HUES48 (cell line): ENCODE data around the gene SQSTM1.
A peak's percentile ranks its signal among the peaks of the same experiment; 100 is the strongest.

ENCODE experiments used
- H3K27ac ChIP-seq: one replicate; pipeline ENCODE4 v1.7.0; 2013; ENCODE audit warnings: low read depth, low read length, inconsistent platforms
- H3K27me3 ChIP-seq: 2 replicates; pipeline ENCODE4 v1.6.1; 2013; ENCODE audit warnings: mild to moderate bottlenecking, low read length; ENCODE audit not compliant: control insufficient read depth, insufficient read depth
- H3K36me3 ChIP-seq: 2 replicates; pipeline ENCODE4 v1.6.1; 2013; ENCODE audit warnings: low read length; ENCODE audit not compliant: control insufficient read depth, insufficient read depth
- H3K4me1 ChIP-seq: 2 replicates; pipeline ENCODE4 v1.6.1; 2013; ENCODE audit warnings: mild to moderate bottlenecking, low read length; ENCODE audit not compliant: control insufficient read depth, insufficient read depth
- H3K4me3 ChIP-seq: 2 replicates; pipeline ENCODE4 v1.5.1; 2013; ENCODE audit warnings: mild to moderate bottlenecking, low read depth, low read length
- H3K9ac ChIP-seq: 2 replicates; pipeline ENCODE4 v1.6.1; 2013; ENCODE audit warnings: mild to moderate bottlenecking, low read depth, low read length, moderate library complexity
- H3K9me3 ChIP-seq: 2 replicates; pipeline ENCODE4 v1.6.1; 2013; ENCODE audit warnings: low read length; ENCODE audit not compliant: control insufficient read depth, insufficient read depth

The SQSTM1 gene

DNA sequence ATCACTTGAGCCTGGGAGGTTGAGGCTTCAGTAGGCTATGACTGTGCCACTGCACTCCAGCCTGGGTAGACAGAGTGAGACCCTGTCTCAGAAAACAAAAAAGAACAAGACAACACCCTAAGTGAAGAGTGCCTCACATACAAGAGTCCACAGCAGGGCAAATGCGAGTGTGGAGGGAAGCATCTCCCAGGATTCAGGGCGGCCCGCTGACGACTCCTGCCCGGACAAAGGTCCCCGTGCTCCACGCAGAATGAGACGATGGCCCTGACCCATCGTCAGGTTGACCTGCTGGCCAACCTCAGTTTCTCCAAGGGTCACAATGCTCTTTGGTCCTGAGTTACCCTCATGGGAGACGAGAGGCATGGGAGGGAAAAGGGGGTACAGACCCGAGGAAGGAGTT, 19.6 kb downstream of the SQSTM1 start:
- Histone ChIP-seq H3K27ac (no peak overlapping the region), H3K4me3 (no peak overlapping the region), H3K27me3 (no peaks in the 10 kb centered on the region), H3K4me1 (no peaks in the 10 kb centered on the region), H3K36me3 (peaks cover 59% of the 10 kb centered on the region), H3K9me3 (no peaks in the 10 kb centered on the region; the same call in 1 of the 2 replicates), H3K9ac (no peak overlapping the region)

DNA sequence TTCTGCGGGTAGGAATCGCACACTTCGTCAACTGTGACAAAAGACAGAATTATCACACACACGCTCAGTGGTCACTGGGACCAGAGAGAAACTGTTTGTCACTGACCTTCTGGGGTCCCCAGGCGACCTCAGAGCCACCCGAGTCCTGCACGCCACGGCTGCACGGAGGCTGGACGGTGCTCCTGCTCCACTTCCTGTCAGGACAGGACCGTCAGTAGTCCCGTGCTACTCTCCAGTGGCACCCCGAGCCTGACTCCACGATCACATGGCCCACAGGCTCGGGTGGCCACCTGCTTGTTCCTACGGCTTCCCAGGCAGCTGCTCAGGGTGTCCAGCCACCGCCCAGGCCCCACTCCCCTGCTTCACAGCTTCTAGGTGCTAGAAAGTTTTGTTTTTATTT, 20.1 kb downstream of the SQSTM1 start:
- H3K4me3 ChIP-seq, result no peak overlapping the region
- peaks cover under 1% of the 10 kb centered on the region; the same call in 1 of the 2 replicates for H3K9me3 ChIP-seq
- no peaks in the 10 kb centered on the region for H3K27me3 ChIP-seq
- no peak overlapping the region for H3K27ac ChIP-seq
- H3K9ac ChIP-seq, result no peak overlapping the region
- no peaks in the 10 kb centered on the region for H3K4me1 ChIP-seq
- H3K36me3 ChIP-seq, result peaks cover 57% of the 10 kb centered on the region

DNA sequence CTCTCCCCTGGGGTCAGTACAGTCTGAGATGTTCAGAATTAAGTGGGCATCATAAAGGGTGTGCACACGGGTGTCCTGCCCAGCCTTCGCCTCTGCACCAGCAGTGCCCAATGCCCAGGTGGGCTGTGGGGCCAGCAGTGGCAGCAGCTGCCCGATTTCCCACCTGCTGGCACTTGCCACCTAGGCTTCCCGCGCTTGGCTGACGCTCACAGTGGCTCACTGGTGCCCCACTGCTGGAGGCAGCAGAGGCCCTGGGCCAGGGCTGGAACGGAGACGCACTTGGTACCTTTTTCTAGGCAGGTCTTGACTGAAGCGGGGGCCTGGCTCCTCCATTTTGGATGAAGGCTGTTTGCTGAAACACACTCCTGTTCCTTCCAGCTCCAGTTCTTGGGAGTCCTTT, 20.9 kb downstream of the SQSTM1 start:
- peaks cover 54% of the 10 kb centered on the region for H3K36me3 ChIP-seq

DNA sequence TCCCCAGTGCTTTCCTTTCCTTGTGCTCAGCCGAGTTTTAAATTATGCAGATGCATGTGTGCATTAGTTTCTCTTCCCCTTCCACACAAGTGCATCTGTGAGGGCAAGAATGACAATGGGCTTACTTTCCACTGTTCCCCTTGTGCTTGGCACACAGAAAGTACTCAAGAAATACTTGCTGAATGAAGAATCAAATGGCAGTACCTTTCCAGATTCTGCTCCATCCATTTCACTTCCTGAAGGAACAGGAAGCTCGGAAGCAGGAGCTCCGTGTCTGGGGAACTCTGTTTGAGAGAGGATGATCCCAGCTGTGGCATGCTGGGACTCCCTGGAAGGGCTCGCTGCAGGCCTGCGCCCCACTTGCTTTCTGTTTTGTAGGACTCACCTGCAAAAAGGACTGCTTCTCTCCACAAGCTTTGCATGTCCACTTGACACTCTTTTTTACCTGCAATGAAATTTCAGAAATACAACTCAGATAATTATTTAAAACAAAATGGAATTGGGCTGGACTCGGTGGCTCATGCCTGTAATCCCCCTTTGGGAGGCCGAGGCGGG, 32.4 kb downstream of the SQSTM1 start:
- Histone ChIP-seq H3K36me3 (peaks cover 40% of the 10 kb centered on the region), H3K27ac (no peak overlapping the region), H3K9ac (no peak overlapping the region)

More for the DNA sequence above, 20.9 kb downstream of the SQSTM1 start:
- H3K9ac ChIP-seq, result no peak overlapping the region
- no peaks in the 10 kb centered on the region for H3K27me3 ChIP-seq
- no peak overlapping the region for H3K4me3 ChIP-seq
- H3K9me3 ChIP-seq, result peaks cover 4% of the 10 kb centered on the region; the same call in 1 of the 2 replicates
- H3K4me1 ChIP-seq, result no peaks in the 10 kb centered on the region
- H3K27ac ChIP-seq, result no peak overlapping the region

DNA sequence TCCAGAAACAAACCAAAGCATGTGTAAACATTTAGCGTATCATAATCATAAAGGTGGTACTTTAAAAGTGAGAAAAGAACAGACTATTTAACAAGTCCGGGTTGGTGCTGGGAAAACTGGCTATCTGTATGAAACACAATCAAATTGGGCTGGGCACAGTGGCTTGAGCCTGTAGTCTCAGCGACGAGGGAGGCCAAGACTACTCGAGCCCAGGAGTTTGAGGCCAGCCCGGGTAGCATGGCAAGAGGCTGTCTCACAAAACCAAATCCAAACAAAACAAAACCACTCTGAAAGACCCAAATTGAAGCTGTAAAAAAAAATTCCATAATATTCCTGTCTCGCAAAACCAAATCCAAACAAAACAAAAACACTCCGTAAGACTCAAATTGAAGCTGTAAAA, 33.7 kb downstream of the SQSTM1 start:
- H3K4me3 ChIP-seq, result no peak overlapping the region
- no peak overlapping the region for H3K27ac ChIP-seq
- no peaks in the 10 kb centered on the region for H3K9me3 ChIP-seq
- no peak overlapping the region for H3K9ac ChIP-seq
- no peaks in the 10 kb centered on the region for H3K27me3 ChIP-seq
- H3K4me1 ChIP-seq, result no peaks in the 10 kb centered on the region
- peaks cover 31% of the 10 kb centered on the region for H3K36me3 ChIP-seq

More for the DNA sequence above, 32.4 kb downstream of the SQSTM1 start:
- H3K9me3 ChIP-seq, result no peaks in the 10 kb centered on the region
- no peaks in the 10 kb centered on the region for H3K27me3 ChIP-seq
- no peaks in the 10 kb centered on the region for H3K4me1 ChIP-seq
- H3K4me3 ChIP-seq, result no peak overlapping the region

DNA sequence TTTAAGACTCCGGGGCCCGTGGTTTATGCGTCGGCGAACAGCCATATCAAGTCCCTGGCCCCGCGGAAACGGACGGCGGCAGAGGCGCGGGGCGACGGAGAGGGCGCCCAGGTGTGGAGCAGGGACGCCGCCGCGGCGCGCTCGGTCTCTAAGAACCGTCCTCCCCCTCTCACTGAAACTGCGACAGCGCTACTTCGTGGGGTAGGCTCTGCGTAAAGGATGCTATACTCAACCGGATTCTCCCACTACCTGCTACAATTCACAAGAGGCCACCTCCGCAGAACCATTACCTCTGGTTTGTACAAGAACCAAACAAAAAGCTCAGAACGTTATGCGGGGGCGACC, 37.5 kb downstream of the SQSTM1 start:
- Histone ChIP-seq H3K9me3 (no peaks in the 10 kb centered on the region), H3K4me3 (peak overlapping the region; percentile 94), H3K27ac (peak overlapping the region; percentile 12), H3K36me3 (peaks cover 15% of the 10 kb centered on the region), H3K4me1 (no peaks in the 10 kb centered on the region; the same call in 1 of the 2 replicates), H3K9ac (peak overlapping the region; percentile 5; the same call in 1 of the 2 replicates), H3K27me3 (no peaks in the 10 kb centered on the region)

DNA sequence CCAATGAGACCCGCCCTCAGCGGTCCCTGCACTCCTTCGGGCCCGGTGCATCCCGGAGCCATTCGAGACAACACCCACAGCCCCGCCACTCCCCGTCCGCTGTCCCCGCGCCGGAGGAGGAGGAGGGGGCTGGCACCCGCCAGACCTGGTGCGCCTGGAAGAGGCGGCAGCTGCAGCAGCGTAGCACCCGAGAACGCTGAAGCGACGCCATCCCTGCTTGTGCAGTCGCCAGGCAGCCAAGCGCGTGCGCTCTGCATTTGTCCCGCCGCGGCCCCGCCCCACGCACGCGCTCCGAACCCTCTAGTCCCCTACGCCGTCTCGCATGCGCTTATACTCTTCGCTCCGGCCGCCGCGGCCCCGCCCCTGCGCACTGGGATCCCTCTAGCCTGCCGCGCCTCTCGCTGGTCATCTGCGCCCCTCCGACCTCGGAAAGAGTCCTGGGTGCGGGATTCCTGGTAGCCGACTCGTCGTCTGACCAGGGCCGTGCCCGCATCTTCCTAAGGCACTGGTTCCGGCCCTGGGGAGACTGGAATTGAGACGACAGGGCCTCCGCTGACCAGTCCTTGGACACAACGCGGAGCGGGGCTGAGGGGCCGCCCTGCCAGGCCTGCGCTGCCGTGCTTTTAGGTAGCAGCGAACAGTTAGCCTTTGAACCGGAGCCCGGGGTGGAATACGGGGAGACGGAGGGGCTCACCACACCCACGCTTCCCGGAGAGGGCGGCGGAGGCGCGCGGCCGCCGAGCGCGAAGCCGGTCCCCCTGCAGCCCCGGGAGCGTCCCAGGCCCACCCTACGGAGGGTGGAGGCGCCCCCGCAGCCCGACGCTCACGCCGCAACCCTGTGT, 38.1 kb downstream of the SQSTM1 start, which contains the start of gene MRNIP:
MRNIP (minus strand) TSS at position 232 of the 842 bp plus-strand sequence; CDS start at position 211, 21 bp downstream.
- H3K27me3 ChIP-seq, result no peaks in the 10 kb centered on the region
- peak within 1 kb of the TSS; percentile 64 for H3K27ac ChIP-seq
- no peaks in the 10 kb centered on the region; the same call in 1 of the 2 replicates for H3K4me1 ChIP-seq
- peak within 1 kb of the TSS; percentile 94 for H3K4me3 ChIP-seq
- H3K9ac ChIP-seq, result peak within 1 kb of the TSS; percentile 68
- H3K9me3 ChIP-seq, result no peaks in the 10 kb centered on the region
- peaks cover 20% of the 10 kb centered on the region for H3K36me3 ChIP-seq

DNA sequence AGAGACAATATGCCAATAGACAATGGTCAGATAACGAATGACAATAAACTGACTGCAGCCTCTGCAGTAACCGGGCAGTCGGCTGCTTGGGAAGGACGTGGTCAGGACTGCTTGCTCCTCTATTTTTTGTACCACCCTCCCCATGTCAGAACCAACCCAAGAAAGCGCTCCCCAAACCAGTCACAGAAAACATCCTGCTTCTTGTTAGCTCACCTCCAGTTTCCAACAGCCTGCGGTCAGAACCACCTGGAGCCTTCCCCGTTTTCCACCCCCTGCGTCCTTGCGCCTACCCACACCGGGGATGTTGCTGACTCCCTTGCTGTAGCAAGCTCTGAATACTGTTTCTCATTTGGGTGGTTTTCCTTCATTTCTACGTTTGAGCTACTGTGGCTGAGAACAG, 39.6 kb downstream of the SQSTM1 start:
- H3K4me3 ChIP-seq, result no peak overlapping the region
- peaks cover 32% of the 10 kb centered on the region for H3K36me3 ChIP-seq
- no peaks in the 10 kb centered on the region for H3K27me3 ChIP-seq
- H3K9me3 ChIP-seq, result no peaks in the 10 kb centered on the region
- H3K27ac ChIP-seq, result no peak overlapping the region
- H3K4me1 ChIP-seq, result no peaks in the 10 kb centered on the region; the same call in 1 of the 2 replicates
- no peak overlapping the region for H3K9ac ChIP-seq

DNA sequence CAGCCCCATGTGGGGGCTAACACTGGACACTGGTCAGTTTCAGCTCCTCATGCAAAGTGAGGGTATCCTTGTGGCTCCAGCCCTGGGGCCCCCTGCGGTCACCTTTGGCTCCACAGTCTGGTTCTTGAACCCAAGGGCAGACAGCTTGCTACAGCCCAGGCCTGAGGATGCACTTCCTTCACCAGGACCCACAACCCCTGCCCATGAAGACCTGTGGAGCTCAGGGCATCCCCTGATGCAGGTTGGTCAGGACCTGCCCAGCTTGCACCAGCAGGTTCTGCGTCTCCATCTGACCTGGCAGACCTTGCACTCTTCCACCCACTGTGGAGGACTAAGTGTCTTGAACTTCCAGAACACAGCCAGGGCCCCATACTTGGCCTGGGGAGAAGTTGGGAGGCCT, 41.6 kb downstream of the SQSTM1 start:
- no peaks in the 10 kb centered on the region for H3K27me3 ChIP-seq
- H3K36me3 ChIP-seq, result peaks cover 42% of the 10 kb centered on the region
- no peaks in the 10 kb centered on the region for H3K9me3 ChIP-seq
- no peak overlapping the region for H3K9ac ChIP-seq
- no peak overlapping the region for H3K27ac ChIP-seq
- H3K4me1 ChIP-seq, result no peaks in the 10 kb centered on the region; the same call in 1 of the 2 replicates
- H3K4me3 ChIP-seq, result no peak overlapping the region

DNA sequence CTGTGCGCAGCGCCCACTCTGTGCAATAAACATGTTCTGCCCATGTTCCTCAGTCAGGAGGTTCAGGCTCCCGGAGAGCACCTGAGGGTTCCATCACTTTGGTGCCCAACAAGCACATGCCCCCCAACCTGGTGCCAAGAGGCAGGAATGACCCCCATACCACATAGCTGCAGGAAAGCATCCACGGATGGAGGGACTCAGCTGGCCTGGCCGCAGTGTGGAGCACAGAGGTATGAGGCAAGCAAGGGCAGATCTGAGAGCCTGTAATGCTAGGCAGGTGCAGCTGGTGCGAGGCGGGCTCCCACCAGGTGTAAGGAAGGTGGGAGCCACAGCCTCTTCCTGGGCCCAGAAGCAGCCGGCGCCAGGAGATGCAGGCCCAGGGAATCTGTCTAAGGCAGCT, 42.2 kb downstream of the SQSTM1 start:
- no peaks in the 10 kb centered on the region; the same call in 1 of the 2 replicates for H3K4me1 ChIP-seq
- H3K9me3 ChIP-seq, result no peaks in the 10 kb centered on the region
- H3K4me3 ChIP-seq, result no peak overlapping the region
- H3K27ac ChIP-seq, result no peak overlapping the region
- no peak overlapping the region for H3K9ac ChIP-seq
- peaks cover 42% of the 10 kb centered on the region for H3K36me3 ChIP-seq
- no peaks in the 10 kb centered on the region for H3K27me3 ChIP-seq

DNA sequence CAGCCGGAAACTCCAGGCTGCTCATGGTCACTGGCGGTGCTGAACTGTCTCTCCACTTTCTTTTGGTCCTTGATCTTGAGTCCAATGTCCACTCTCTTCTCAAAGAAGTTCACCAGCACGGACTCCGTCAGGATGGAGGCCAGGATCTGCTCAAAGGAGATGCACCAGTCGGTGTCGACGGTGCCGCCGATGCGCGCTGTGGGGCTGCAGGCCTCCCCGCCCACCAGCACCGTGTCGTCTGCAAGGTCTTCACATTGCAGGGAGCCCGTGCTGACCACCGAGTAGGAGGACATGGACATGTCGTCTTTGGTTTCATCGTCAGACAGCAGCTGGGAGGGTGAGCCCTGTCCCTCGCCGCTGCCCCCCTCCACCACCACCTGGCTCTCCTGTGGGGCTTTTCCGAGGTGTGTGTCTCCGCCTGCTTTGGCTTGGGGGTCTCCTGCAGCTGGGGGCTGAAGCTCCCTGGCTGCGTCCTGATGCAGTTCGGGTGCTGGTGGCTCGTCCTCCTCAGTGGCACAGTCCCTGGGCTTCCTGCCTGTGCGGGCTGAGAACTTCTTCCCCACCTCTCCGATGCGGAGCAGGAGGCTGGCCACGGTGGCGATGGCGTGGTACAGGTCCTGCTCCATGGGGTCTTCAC, 42.9 kb downstream of the SQSTM1 start:
- H3K4me3 ChIP-seq, result no peak overlapping the region

More for the DNA sequence above, 42.9 kb downstream of the SQSTM1 start:
- H3K9me3 ChIP-seq, result no peaks in the 10 kb centered on the region
- peaks cover 42% of the 10 kb centered on the region for H3K36me3 ChIP-seq
- no peak overlapping the region for H3K27ac ChIP-seq
- no peak overlapping the region for H3K9ac ChIP-seq
- H3K4me1 ChIP-seq, result no peaks in the 10 kb centered on the region; the same call in 1 of the 2 replicates
- no peaks in the 10 kb centered on the region for H3K27me3 ChIP-seq
